Stimulated activated CD4-positive, alpha-beta T cell treated with anti-CD3 and anti-CD28 coated beads, Interleukin-1b, Interleukin-23, amount 100 ng/mL, for 24 hours (primary cell): ENCODE data around the gene CPNE7.
"Not testable (repeated sequence)": the region's sequence is repeated elsewhere in the genome, so short reads cannot be mapped to it uniquely, and the experiment has no call there.

Experiments
- DNase-seq, 4 experiments: peaks; one replicate each; pipeline ENCODE4 v3.0.0-alpha.2; 2020; ENCODE audit warnings: low read depth in 4 of 4, low spot score in 1 of 4

The CPNE7 gene

GRCh38 chr16:89621136-89621697 is 45.7 kb downstream of the CPNE7 start:
- DNase-seq = no peak

- DNase-seq = no peak
Observed at GRCh38 chr16:89621698-89622409, 46.3 kb downstream of the CPNE7 start.

GRCh38 chr16:89623511-89624261 is 48.1 kb downstream of the CPNE7 start:
- DNase-seq = no peak

- no peak for DNase-seq
Observed at GRCh38 chr16:89624777-89625761, 49.5 kb downstream of the CPNE7 start.

GRCh38 chr16:89629827-89630610 is 54.5 kb downstream of the CPNE7 start:
- DNase-seq = no peak

GRCh38 chr16:89633064-89633631 is 57.6 kb downstream of the CPNE7 start:
- no peak for DNase-seq

GRCh38 chr16:89634463-89635385 is 59.2 kb downstream of the CPNE7 start:
- DNase-seq = not testable (repeated sequence)

GRCh38 chr16:89636663-89637062 is 61.1 kb downstream of the CPNE7 start:
- no peak for DNase-seq

GRCh38 chr16:89637379-89637778 is 61.8 kb downstream of the CPNE7 start:
- no peak for DNase-seq

- no peak for DNase-seq
Observed at GRCh38 chr16:89638455-89638854, 62.9 kb downstream of the CPNE7 start.

GRCh38 chr16:89639385-89639784 is 63.8 kb downstream of the CPNE7 start:
- DNase-seq = no peak

GRCh38 chr16:89641458-89642119 is 66.0 kb downstream of the CPNE7 start:
- DNase-seq = no peak

- no peak for DNase-seq
Observed at GRCh38 chr16:89642574-89642973, 67.0 kb downstream of the CPNE7 start.

- no peak for DNase-seq
Observed at GRCh38 chr16:89643769-89644300, 68.3 kb downstream of the CPNE7 start.

- no peak for DNase-seq
Observed at GRCh38 chr16:89645122-89645521, 69.6 kb downstream of the CPNE7 start.

GRCh38 chr16:89646270-89646669 is 70.7 kb downstream of the CPNE7 start:
- DNase-seq = no peak
